ENCODE results near the gene ZG16B.

The ZG16B gene

DNA sequence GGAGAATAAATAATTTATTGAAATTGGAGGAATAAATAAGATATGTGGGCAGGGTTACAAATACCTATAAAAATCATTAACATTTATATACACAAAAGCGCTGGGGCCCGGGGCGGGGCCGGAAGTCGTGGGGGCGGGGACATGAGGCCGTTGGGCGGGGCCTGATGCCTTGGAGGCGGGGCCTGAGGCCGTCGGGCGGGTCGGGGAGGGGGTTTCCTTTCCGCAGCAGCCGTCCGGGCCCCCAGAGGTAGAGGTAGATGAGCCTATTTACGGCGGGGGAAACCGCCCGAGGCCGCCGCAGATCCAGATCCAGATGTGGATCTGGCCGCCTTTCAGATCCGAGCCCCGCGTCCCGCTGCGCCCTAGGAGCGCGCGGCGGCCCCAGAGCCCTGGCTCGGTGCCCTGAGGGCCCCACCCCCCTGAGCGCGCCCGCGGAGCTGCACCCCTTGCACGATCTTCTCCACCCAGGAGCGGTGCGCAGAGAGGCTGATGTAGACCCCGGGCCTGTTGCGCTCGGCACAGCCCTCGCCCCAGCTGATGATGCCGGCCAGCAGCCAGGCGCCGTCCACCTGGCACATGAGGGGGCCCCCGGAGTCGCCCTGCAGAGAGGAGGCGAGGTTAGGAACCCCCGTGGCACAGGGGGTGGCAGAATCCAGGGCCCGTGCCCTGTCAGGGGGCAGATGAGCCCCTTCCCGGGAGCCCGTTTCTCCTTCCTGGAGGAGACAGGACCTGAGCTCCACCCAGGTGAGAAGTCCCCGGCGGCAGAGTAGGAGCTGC, 22.8 kb downstream of the ZG16B start:
- TF ChIP-seq, protein P1, sequence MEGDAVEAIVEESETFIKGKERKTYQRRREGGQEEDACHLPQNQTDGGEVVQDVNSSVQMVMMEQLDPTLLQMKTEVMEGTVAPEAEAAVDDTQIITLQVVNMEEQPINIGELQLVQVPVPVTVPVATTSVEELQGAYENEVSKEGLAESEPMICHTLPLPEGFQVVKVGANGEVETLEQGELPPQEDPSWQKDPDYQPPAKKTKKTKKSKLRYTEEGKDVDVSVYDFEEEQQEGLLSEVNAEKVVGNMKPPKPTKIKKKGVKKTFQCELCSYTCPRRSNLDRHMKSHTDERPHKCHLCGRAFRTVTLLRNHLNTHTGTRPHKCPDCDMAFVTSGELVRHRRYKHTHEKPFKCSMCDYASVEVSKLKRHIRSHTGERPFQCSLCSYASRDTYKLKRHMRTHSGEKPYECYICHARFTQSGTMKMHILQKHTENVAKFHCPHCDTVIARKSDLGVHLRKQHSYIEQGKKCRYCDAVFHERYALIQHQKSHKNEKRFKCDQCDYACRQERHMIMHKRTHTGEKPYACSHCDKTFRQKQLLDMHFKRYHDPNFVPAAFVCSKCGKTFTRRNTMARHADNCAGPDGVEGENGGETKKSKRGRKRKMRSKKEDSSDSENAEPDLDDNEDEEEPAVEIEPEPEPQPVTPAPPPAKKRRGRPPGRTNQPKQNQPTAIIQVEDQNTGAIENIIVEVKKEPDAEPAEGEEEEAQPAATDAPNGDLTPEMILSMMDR (conservative IDR thresholded peaks at IDR 0.05) = no peak
- H3K27ac ChIP-seq = no peak overlapping the region

DNA sequence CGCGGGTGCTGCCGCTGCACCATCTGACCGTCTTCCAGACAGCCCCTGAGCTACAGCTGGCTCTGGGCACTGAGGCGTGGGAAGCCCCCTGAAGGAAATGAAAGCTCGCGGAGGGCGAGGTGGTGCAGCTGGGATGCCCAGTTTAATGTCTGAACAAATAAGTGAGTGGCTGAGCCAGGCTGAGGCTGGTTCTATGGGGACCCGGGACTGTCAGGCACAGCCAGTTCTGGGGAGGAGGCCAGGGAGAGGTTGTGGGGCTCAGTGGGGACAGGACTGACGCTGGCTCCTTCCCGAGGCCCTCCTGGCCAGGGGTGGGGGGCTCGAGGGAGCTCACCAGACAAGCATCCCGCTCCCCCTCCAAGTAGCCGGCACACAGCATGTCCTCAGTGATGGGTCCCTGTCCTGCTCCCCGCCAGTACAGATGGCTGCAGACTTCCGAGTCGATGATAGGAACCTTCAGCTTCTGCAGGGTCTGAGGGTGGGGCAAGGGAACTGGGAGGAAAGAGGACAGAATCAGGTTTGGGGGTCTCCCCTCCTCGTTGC, 23.5 kb downstream of the ZG16B start:
- TF ChIP-seq, protein P1 (conservative IDR thresholded peaks at IDR 0.05) = no peak
- no peak overlapping the region for H3K27ac ChIP-seq

DNA sequence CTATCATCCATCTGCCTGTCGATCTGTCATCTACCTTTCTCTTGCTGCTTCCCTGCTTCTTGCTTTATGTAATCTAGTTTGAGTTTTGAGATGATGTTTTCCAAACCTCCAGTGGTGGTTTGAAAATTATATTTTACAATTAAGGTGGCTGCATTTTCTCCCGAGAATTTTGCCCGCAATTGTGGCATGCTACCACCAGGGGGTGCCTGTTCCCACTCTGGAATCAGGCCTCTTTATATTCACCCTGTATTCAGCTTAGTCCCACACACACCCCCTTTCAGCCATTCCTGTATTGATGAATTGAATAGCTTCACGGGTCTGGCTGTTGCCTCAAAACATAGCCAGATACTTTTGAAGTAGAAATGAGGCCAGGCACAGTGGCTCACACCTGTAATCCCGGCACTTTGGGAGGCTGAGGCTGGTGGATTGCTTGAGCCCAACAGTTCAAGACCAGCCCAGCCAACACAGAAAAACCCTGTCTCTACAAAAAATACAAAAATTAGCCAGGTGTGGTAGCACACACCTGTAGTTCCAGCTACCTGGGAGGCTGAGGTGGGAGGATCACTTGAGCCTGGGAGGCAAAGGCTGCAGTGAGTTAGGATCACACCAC, 24.7 kb downstream of the ZG16B start:
- no peak overlapping the region for H3K27ac ChIP-seq
- TF ChIP-seq, protein P1 (conservative IDR thresholded peaks at IDR 0.05) = peak; percentile 33; the same call in 1 of the 2 replicates

DNA sequence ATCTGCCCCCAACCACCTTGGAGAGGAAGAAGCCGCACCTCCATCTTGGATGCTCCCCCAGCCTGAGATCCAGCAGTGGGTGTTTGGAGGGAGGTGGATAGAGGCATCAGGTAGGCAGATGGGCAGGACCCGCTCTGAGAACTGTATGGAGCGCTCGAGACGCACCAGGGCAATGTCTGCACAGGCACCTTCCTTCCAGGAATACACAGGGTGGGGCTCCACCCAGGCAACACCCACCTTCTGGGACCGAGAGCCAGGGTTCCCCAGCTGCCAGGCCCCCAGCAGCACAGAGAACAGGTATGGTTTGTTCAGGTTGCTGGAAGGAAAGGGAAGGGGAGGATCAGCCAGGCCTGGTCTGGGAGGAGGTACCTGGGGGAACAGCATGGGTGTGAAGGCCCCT, 25.4 kb downstream of the ZG16B start:
- H3K27ac ChIP-seq = no peak overlapping the region
- TF ChIP-seq, protein P1 (conservative IDR thresholded peaks at IDR 0.05) = no peak

DNA sequence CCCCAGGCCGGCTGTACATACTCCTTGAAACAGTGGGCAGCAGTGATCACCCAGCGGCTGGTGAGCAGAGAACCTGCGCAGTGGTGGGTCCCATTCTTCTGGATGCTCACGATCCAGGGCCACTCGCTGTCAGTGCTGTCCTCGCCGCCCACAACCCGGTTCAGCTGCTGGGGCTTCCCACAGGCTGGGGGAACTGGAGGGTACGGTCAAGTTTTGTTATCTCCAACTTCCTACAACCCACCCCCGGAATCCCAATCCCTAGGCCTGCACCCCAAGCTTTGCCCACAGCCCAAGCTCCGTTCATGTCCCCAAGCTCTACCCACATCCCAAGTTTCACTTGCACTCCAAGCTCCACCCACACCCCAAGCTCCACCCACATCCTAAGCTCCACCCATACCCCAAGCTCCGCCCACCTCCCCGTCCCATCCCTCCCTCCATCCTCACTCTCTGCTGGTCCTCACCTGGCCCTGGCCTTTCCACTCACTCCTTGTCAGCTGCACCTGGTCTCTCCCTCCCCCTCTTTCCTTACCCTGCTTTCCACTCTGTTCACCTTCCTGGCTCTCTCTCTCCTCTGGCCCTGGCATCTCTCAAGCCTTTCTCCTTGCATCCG, 26.1 kb downstream of the ZG16B start:
- TF ChIP-seq, protein P1 (conservative IDR thresholded peaks at IDR 0.05) = no peak
- no peak overlapping the region for H3K27ac ChIP-seq

DNA sequence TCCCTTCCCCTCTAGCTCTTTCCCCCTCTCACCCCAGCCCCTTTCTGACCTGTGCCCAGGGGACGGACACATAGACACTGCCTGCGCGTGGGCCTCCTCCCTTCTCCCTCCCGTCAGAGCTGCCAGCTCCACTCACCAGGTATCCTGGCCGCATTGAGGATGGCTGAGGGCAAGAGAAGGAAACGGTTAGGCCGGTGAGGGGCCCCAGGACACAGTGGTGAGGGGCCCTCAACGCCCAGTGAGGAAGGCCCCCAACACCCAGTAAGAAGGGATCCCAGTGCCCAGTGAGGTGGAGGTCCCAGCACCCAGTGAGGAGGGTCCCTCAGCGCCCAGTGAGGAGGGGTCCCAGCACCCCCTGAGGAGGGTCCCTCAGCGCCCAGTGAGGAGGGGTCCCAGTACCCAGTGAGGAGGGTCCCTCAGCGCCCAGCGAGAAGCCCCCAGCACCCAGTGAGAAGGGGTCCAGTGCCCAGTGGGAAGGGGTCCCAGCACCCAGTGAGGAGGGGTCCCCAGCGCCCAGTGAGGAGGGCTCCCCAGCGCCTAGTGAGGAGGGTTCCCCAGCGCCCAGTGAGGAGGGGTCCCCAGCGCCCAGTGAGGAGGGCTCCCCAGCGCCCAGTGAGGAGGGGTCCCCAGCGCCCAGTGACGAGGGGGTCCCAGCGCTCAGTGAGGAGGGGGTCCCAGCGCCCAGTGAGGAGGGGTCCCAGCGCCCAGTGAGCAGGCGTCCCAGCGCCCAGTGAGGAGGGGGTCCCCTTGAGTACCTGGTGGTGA, 26.8 kb downstream of the ZG16B start:
- no peak overlapping the region for H3K27ac ChIP-seq
- TF ChIP-seq, protein P1 (conservative IDR thresholded peaks at IDR 0.05) = no peak

All from VCaP (cell line).